Lung (tissue), 12 donors: ENCODE data around the gene SEL1L3. TPM values are rescaled to one million over a fixed set of nuclear protein-coding genes. Genes with fewer than 3 reads are reported as not detected.
A peak's percentile ranks its signal among the peaks of the same experiment; 100 is the strongest.

Experiments used
- ATAC-seq: fragments of 200-7000 bp; cut with Tn5 transposase; one replicate; pipeline ENCODE4 v1.9.1; 2020; ENCODE audit warnings: moderate number of reproducible peaks; ENCODE audit not compliant: insufficient read depth, low FRiP score
- DNase-seq, 3 donors: peaks; one replicate each; pipeline ENCODE4 v3.0.0-alpha.2; 2013 to 2017
- H3K27ac ChIP-seq, 2 donors: one replicate each; pipeline ENCODE4 v1.5.1; 2013; ENCODE audit warnings: mild to moderate bottlenecking in 2 of 2, moderate library complexity in 2 of 2, control low read depth in 1 of 2, inconsistent platforms in 1 of 2, low read depth in 1 of 2, low read length in 1 of 2
- H3K27me3 ChIP-seq, 3 donors: one replicate each; pipeline ENCODE4 v1.5.1; 2013; ENCODE audit warnings: low read length in 2 of 3; ENCODE audit not compliant: control insufficient read depth in 3 of 3, insufficient read depth in 3 of 3
- H3K36me3 ChIP-seq, 4 donors: one replicate each; pipeline ENCODE4 v1.5.1; 2013; ENCODE audit warnings: low read length in 4 of 4, mild to moderate bottlenecking in 1 of 4, moderate library complexity in 1 of 4; ENCODE audit not compliant: control insufficient read depth in 4 of 4, insufficient read depth in 4 of 4
- H3K4me1 ChIP-seq, 5 donors: one replicate each; pipeline ENCODE4 v1.5.1; 2013; ENCODE audit warnings: low read length in 5 of 5, mild to moderate bottlenecking in 2 of 5, moderate library complexity in 1 of 5; ENCODE audit not compliant: control insufficient read depth in 5 of 5, insufficient read depth in 5 of 5
- H3K4me3 ChIP-seq: one replicate; pipeline ENCODE4 v1.5.1; 2013; ENCODE audit warnings: mild to moderate bottlenecking, control low read depth, moderate library complexity
- H3K9ac ChIP-seq, 2 donors: one replicate each; pipeline ENCODE4 v1.5.1; 2013; ENCODE audit warnings: low read length in 2 of 2, control low read depth in 1 of 2; ENCODE audit not compliant: insufficient read depth in 1 of 2
- H3K9me3 ChIP-seq, 4 donors: one replicate each; pipeline ENCODE4 v1.5.1; 2013; ENCODE audit warnings: low read length in 3 of 4, mild to moderate bottlenecking in 1 of 4, moderate library complexity in 1 of 4; ENCODE audit not compliant: control insufficient read depth in 4 of 4, insufficient read depth in 3 of 4
- CTCF ChIP-seq: IDR thresholded peaks from 2 replicates; pipeline ENCODE4 v1.5.1; 2012; ENCODE audit warnings: mild to moderate bottlenecking; ENCODE audit errors: control extremely low read depth, extremely low read depth
- WGBS, 2 donors: extraction: QIAGEN DNeasy Blood & Tissue Kit; methylation state at CpG; one replicate each; pipeline ENCODE4 v1.1.7; 2013; 5-methylcytosine and 5-hydroxymethylcytosine counted together
- polyA plus RNA-seq, 2 donors: library from polyadenylated mRNA; stranded (reverse); fragments of 200-250 nt; gene quantifications; one replicate each; pipeline ENCODE4 v1.2.1, GENCODE V29; 2013
- total RNA-seq, 2 donors: library from RNA; depleted of rRNA in 1 of 2; stranded (reverse); fragments of >200 nt in 1 of 2; gene quantifications; one replicate each; pipeline ENCODE4 v1.2.1, GENCODE V29; 2014 to 2021
- donor health status: control.
- donor health status: control.
- donor health status: Bipolar disorder and iron deficiency.
- donor health status: healthy.
- donor health status: DM: yes; HTN: yes; CAD: no.

Gene SEL1L3
- total and polyA plus RNA-seq, 4 donors, result 29.2 to 93.3 (median 57.1) TPM

- ATAC-seq (no peak), DNase-seq (peak; percentile 74 to 87 (median 84))
- no peak overlapping the region for H3K9ac ChIP-seq
- no peak overlapping the region for H3K4me3 ChIP-seq
- peaks cover 0 to 18% (median 5%) of the 10 kb centered on the region in 5 donors for H3K4me1 ChIP-seq
- 54 to 67% methylated on average over 8 of the region's 8 CpGs for WGBS, 2 donors
- no peaks in the 10 kb centered on the region for H3K27me3 ChIP-seq
- no peaks in the 10 kb centered on the region for H3K9me3 ChIP-seq
- no peak overlapping the region for H3K27ac ChIP-seq
- peaks cover 0 to 13% (median 0%) of the 10 kb centered on the region in 4 donors for H3K36me3 ChIP-seq
- peak; percentile 46 for TF ChIP-seq CTCF
These were observed 94.7 kb downstream of the SEL1L3 start for GRCh38 chr4:25767877-25768725.

GRCh38 chr4:25760518-25761157, 102.2 kb downstream of the SEL1L3 start:
- ATAC-seq (no peak), DNase-seq (peak in 1 of 3 donors; percentile 17)
- 48 to 63% methylated on average over 11 of the region's 11 CpGs for WGBS, 2 donors
- Histone ChIP-seq H3K27me3 (no peaks in the 10 kb centered on the region), H3K9me3 (no peaks in the 10 kb centered on the region), H3K27ac (no peak overlapping the region), H3K4me1 (peaks cover 0 to 8% (median 0%) of the 10 kb centered on the region in 5 donors), H3K4me3 (no peak overlapping the region), H3K36me3 (peaks cover 0 to 14% (median 0%) of the 10 kb centered on the region in 4 donors), H3K9ac (no peak overlapping the region)
- TF ChIP-seq CTCF, result no peak

- H3K36me3 ChIP-seq, result peaks cover 0 to 12% (median 0%) of the 10 kb centered on the region in 4 donors
These were observed 102.7 kb downstream of the SEL1L3 start for GRCh38 chr4:25760048-25760447.

More at GRCh38 chr4:25760048-25760447, 102.7 kb downstream of the SEL1L3 start:
- ATAC-seq, result no peak
- no peak overlapping the region for H3K27ac ChIP-seq
- peaks cover 0 to 8% (median 0%) of the 10 kb centered on the region in 5 donors for H3K4me1 ChIP-seq
- H3K4me3 ChIP-seq, result no peak overlapping the region
- no peak for DNase-seq
- no peaks in the 10 kb centered on the region for H3K9me3 ChIP-seq
- WGBS, 2 donors, result 96 to 98% methylated on average over 4 of the region's 4 CpGs
- no peak for TF ChIP-seq CTCF
- H3K27me3 ChIP-seq, result no peaks in the 10 kb centered on the region
- no peak overlapping the region for H3K9ac ChIP-seq
